NOMO-1 treated with DMSO at 0.1 percent for 48 hours (cell line): ENCODE results near the gene KDM6B.
A peak's percentile ranks its signal among the peaks of the same experiment; 100 is the strongest.

ENCODE experiments used
- DNase-seq: peaks from one replicate; lab custom pipeline; 2025; ENCODE audit not compliant: unreplicated experiment; lab: John Stamatoyannopoulos, UW

KDM6B gene

GRCh38 chr17:7867881-7868329 lies 33.9 kb downstream of the KDM6B start:
- DNase-seq, result peak; percentile 69

DNA sequence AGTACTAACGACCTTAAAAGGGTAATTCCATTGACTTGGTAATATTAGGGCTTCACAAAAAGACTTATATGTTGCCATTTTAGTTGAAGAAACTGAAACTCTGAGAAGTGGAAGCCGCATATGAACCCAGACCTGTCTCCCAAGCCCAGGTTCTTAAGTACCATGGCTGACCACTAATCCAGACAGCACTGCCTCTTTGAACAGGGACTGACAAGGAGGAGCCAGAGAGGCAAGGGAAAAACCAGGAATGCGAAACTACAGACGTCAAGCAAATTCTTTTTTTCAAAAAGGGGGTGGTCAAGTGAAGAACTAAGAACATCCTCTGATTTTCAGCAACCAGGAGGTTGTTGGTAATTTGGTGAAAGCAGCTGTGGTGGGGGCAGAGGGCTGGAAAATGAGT lies 39.0 kb downstream of the KDM6B start:
- no peak for DNase-seq

- DNase-seq, result peak; percentile 56
Measured at GRCh38 chr17:7875804-7876370, 41.9 kb downstream of the KDM6B start.

- no peak for DNase-seq
Measured at GRCh38 chr17:7878234-7878633, 44.2 kb downstream of the KDM6B start.

GRCh38 chr17:7880076-7880868 lies 46.3 kb downstream of the KDM6B start:
- DNase-seq, result peak; percentile 61

GRCh38 chr17:7881276-7882054 lies 47.4 kb downstream of the KDM6B start:
- DNase-seq, result peak; percentile 28

DNA sequence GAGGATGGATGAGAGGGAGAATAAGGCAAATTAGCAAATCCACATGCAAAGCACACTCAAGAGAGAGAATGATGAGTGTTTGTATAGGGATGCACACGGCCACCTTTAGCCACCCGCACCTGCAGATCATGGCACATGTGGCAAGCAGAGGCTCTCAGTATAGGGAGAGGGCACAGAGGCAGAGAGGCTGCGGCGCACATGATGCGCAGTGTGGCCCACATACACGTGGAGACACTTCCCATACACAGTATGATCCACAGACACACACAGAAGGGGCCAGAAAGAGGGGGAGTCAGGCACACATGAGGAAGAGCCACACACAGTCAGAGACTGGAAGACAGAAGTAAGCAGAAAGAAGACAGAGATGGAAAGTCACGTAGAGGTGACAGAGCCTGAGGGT lies 48.1 kb downstream of the KDM6B start:
- no peak for DNase-seq

DNA sequence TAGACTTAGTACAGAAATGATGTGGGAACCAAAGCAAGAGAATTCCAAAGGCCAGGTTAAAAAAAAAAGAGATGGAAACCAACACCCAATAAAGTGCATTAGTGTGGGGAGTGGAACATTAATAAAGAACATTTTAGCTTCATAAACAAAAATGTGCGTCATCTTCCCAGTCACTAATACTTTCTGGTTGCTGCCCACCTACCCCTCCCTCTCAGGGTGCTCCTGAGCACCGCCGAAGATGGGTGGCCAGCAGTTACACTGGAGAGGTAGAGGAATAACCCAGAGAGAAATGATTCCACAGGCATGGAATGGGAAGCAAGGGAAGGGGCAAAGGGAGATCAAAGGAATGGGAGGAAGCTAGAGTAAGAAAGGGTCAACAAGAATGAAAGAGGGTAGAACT lies 48.6 kb downstream of the KDM6B start:
- no peak for DNase-seq
